ENCODE results near the gene C12orf75.
A peak's percentile ranks its signal among the peaks of the same experiment; 100 is the strongest.

Gene C12orf75

DNA sequence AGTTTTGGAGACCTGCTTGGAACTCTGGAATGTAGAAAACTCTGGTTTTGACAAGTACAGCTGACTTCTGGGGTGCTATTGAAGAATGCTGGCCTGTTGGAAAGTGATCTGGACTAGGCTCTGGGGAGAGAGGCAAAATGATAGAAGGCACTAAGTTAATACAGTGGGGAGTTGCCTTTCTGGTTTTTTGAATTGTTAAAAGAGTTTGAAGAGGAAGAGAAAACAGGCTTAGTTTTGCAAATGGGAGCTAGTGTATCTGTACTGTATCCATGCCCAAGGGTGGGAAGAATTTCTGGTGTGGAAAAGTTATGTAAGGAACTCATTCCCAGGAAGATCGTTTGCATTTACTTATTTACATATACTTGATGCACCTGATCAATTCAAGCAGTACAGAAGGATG is 43.8 kb downstream of the C12orf75 start:
- H3K9me3 ChIP-seq (ENCODE audit: control insufficient read depth, low read length), result no peaks in the 10 kb centered on the region
- H3K36me3 ChIP-seq (ENCODE audit: control insufficient read depth, insufficient read depth, low read length), result peaks cover 48% of the 10 kb centered on the region
- 80% methylated on average over 1 of the region's 1 CpG; no CpG with 5 or more reads in 1 of the 2 experiments for WGBS, 2 experiments (ENCODE audit: insufficient coverage in 2 of 2)
- no peak overlapping the region for H3K4me3 ChIP-seq (ENCODE audit: extremely low read depth, insufficient read depth, low read length, poor library complexity, severe bottlenecking)
- H3K27ac ChIP-seq (ENCODE audit: low read depth, low read length, severe bottlenecking), result no peak overlapping the region
- H3K4me1 ChIP-seq (ENCODE audit: control insufficient read depth, insufficient read depth, low read length, poor library complexity, severe bottlenecking), result no peaks in the 10 kb centered on the region

DNA sequence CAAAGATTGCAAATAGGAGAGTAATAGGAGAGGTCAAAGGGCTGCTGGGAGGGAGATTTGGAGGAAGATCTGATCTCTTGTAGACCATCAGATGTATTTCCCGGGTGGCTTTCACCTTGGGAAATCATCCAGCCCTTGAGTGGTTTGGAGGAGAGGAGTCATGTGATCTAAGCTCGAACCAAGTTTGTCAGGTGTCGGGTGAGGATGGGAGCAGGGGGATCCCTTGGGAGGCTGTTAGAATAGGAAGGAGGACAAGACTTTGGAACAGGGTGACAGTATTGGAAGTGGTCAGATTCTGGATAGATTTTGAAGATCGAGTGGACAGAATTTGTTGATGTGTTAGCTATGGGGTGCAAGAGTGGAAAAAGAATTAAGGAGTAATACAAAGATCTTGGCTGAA is 46.6 kb downstream of the C12orf75 start:
- whole genome bisulfite sequencing, 2 experiments (ENCODE audit: insufficient coverage in 2 of 2), result 85 to 94% methylated on average over 2 to 4 of the region's 4 CpGs
- Histone ChIP-seq H3K4me3 (ENCODE audit: extremely low read depth, insufficient read depth, low read length, poor library complexity, severe bottlenecking) (no peak overlapping the region), H3K27ac (ENCODE audit: low read depth, low read length, severe bottlenecking) (no peak overlapping the region), H3K36me3 (ENCODE audit: control insufficient read depth, insufficient read depth, low read length) (peaks cover 28% of the 10 kb centered on the region), H3K9me3 (ENCODE audit: control insufficient read depth, low read length) (no peaks in the 10 kb centered on the region), H3K4me1 (ENCODE audit: control insufficient read depth, insufficient read depth, low read length, poor library complexity, severe bottlenecking) (peaks cover 8% of the 10 kb centered on the region)

DNA sequence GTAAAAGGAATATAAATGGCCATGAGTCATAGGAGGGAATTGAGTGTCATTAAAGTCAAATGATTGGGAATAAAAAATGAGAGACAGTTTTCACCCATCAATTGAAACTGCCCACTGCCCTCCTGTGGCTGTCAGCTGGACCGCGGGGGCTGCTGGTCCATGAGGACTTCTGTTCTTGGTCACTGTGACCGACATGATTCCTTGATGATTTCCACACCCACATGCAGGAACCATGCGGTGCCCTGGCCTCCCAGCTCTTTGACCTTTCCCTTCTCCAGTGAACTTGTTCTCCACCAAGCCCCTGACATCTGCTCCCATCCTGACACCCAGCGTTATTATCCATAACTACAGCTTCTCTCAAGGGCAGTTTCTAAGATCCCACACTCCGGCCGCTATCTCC is 48.4 kb downstream of the C12orf75 start:
- Histone ChIP-seq H3K4me1 (ENCODE audit: control insufficient read depth, insufficient read depth, low read length, poor library complexity, severe bottlenecking) (peaks cover 15% of the 10 kb centered on the region), H3K4me3 (ENCODE audit: extremely low read depth, insufficient read depth, low read length, poor library complexity, severe bottlenecking) (no peak overlapping the region), H3K9me3 (ENCODE audit: control insufficient read depth, low read length) (no peaks in the 10 kb centered on the region), H3K27ac (ENCODE audit: low read depth, low read length, severe bottlenecking) (no peak overlapping the region), H3K36me3 (ENCODE audit: control insufficient read depth, insufficient read depth, low read length) (peaks cover 12% of the 10 kb centered on the region)
- WGBS, 2 experiments (ENCODE audit: insufficient coverage in 2 of 2), result 83 to 87% methylated on average over 7 of the region's 7 CpGs

DNA sequence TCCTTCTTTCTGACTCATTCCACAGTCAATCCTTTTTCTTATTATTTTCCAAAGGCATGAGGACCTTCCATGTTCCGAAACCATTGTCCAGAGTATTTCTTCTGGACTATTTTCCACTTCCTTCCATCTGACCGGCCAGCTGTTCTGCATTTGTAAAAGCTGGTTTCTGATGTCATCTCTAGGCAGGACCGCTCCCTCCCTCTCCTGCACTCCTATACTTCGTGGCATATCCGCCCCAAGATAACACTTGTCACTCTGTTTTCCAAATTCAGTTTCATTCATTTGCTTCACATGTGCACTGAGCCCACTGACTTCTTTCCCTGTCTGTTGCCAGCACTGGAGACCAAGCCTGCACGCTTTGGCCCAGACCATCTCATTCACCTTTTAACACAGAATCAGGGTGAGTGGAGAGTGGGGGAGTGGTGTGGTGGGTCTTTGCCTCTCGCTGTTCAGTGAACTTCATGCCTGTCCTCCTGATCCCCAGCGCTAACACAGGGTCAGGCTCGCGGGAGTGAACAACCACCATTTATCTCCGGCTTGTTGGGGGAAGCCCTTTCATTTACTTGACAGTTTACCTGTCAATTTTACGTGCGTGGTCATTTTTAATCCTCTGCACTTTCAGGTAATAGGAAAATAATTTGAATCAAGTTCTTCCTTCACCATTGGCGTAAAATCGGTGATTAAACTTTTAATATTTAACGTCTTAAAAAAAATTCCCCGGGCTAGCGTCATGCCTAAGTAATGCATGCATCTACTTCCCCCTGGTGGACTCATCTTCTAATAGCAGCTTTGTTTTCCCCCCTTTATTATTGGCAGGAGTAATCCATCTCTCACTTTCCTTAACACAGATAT is 52.5 kb downstream of the C12orf75 start:
- Histone ChIP-seq H3K9me3 (ENCODE audit: control insufficient read depth, low read length) (no peaks in the 10 kb centered on the region), H3K4me1 (ENCODE audit: control insufficient read depth, insufficient read depth, low read length, poor library complexity, severe bottlenecking) (peaks cover 19% of the 10 kb centered on the region), H3K4me3 (ENCODE audit: extremely low read depth, insufficient read depth, low read length, poor library complexity, severe bottlenecking) (no peak overlapping the region), H3K27ac (ENCODE audit: low read depth, low read length, severe bottlenecking) (peak overlapping the region; percentile 7), H3K36me3 (ENCODE audit: control insufficient read depth, insufficient read depth, low read length) (no peaks in the 10 kb centered on the region)
- WGBS, 2 experiments (ENCODE audit: insufficient coverage in 2 of 2), result 55 to 56% methylated on average over 12 to 13 of the region's 18 CpGs

DNA sequence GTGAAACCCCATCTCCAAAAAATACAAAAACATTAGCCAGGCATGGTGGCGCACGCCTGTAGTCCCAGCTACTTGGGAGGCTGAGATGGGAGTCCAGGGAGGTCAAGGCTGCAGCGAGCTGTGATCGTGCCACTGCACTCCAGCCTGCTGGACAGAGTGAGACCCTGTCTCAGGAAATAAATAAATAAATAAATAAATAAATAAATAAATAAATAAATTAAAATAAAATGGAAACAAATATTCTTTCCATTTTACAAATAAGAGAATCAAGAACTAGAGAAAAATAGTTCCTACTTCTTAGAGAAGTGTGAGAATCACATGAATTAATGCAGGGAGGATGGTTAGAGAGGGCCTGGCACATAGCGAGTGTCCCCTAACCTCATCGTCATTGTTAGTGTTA is 53.7 kb downstream of the C12orf75 start:
- peaks cover 19% of the 10 kb centered on the region for H3K4me1 ChIP-seq (ENCODE audit: control insufficient read depth, insufficient read depth, low read length, poor library complexity, severe bottlenecking)
- WGBS, 2 experiments (ENCODE audit: insufficient coverage in 2 of 2), result 100% methylated on average over 1 to 2 of the region's 6 CpGs
- H3K4me3 ChIP-seq (ENCODE audit: extremely low read depth, insufficient read depth, low read length, poor library complexity, severe bottlenecking), result no peak overlapping the region
- no peaks in the 10 kb centered on the region for H3K9me3 ChIP-seq (ENCODE audit: control insufficient read depth, low read length)
- no peak overlapping the region for H3K27ac ChIP-seq (ENCODE audit: low read depth, low read length, severe bottlenecking)
- no peaks in the 10 kb centered on the region for H3K36me3 ChIP-seq (ENCODE audit: control insufficient read depth, insufficient read depth, low read length)

DNA sequence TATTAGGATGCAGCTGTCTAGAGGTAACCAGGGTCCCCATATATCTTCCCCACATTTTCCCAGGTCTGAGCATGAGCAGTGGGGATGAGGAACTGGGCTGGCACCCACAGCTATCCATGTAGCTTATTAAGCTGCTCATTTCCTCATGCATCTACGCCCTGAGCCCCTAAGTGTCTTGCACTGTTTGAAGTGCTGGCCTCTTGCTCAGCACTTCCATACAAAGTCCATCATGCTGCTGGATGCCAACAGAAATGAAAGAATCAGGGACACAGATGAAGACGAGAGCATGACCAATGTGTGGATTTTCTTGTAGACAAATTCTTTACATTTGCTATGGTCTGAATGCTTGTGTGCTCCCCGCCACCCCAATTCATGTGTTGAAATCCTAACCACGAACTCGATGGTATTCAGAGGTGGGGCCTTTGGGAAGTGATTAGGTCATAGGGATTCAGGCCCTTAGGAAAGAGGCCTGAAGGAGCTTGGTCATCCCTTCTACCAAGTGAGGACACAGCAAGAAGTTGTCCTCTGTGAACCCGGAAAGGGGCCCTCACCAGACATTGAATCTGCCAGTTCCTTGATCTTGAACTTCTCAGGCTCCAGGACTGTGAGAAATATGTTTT is 54.5 kb downstream of the C12orf75 start:
- Histone ChIP-seq H3K36me3 (ENCODE audit: control insufficient read depth, insufficient read depth, low read length) (no peaks in the 10 kb centered on the region), H3K4me3 (ENCODE audit: extremely low read depth, insufficient read depth, low read length, poor library complexity, severe bottlenecking) (no peak overlapping the region), H3K4me1 (ENCODE audit: control insufficient read depth, insufficient read depth, low read length, poor library complexity, severe bottlenecking) (peaks cover 19% of the 10 kb centered on the region), H3K27ac (ENCODE audit: low read depth, low read length, severe bottlenecking) (no peak overlapping the region), H3K9me3 (ENCODE audit: control insufficient read depth, low read length) (no peaks in the 10 kb centered on the region)
- 83 to 100% methylated on average over 1 to 6 of the region's 6 CpGs for WGBS, 2 experiments (ENCODE audit: insufficient coverage in 2 of 2)

DNA sequence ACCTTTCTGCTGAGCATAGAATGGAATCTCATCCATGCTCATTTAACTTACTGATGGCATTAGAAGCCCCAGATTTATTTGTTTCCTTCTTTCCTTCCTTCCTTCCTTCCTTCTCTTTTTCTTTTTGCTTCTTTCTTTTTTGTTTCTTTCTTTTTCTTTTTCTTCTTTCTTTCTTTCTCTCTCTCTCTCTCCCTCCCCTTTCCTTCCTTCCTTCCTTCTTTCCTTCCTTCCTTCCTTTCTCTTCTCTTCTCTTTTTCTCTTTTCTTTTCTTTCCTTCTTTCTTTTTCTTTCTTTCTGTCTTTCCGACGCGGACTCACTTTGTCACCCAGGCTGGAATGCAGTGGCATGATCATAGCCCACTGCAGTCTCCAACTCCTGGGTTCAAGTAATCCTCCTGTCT is 55.9 kb downstream of the C12orf75 start:
- WGBS, 2 experiments (ENCODE audit: insufficient coverage in 2 of 2), result 92 to 100% methylated on average over 3 of the region's 3 CpGs
- Histone ChIP-seq H3K27ac (ENCODE audit: low read depth, low read length, severe bottlenecking) (no peak overlapping the region), H3K36me3 (ENCODE audit: control insufficient read depth, insufficient read depth, low read length) (no peaks in the 10 kb centered on the region), H3K9me3 (ENCODE audit: control insufficient read depth, low read length) (no peaks in the 10 kb centered on the region), H3K4me3 (ENCODE audit: extremely low read depth, insufficient read depth, low read length, poor library complexity, severe bottlenecking) (no peak overlapping the region), H3K4me1 (ENCODE audit: control insufficient read depth, insufficient read depth, low read length, poor library complexity, severe bottlenecking) (peaks cover 12% of the 10 kb centered on the region)

DNA sequence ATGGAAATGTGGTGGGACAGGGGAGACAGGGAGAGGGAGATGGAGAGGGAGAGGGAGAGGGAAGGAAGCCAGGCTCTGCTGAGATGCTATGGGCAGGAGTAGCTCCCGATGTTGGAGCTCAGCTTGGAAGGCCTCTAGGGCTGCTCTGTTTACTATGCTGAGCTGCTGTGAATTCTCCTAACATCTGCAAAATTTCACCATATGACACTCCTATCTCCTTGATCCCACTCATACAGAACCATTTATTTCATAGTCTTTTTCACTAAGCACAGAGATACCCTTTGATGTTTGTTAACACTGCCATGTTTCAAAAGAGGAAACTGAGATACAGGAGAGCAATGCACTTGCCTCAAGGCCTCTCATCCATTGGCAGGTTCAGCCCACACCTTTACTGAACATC is 60.7 kb downstream of the C12orf75 start:
- no peaks in the 10 kb centered on the region for H3K9me3 ChIP-seq (ENCODE audit: control insufficient read depth, low read length)
- WGBS, 2 experiments (ENCODE audit: insufficient coverage in 2 of 2), result 100% methylated on average over 1 of the region's 1 CpG

DNA sequence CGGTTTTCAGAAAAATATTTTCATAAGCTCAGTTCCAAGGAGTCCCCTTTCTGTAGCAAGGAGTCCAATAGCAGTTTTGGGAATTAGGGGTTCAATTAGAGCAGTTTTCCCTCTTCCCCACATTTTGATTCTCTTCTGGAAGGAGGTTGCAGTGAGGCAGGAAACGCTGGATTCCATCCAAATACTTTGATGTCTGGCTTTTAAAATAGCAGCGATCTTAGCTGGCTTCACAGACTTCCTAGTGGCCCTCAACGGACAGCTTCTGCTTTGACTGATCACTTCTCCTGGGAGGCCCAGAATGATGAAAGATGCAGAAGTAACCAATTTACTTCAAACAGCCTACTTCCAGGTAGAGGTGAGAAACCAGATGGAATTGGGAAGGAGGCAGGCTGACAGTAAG is 63.1 kb downstream of the C12orf75 start:
- 80 to 89% methylated on average over 2 to 3 of the region's 4 CpGs for WGBS, 2 experiments (ENCODE audit: insufficient coverage in 2 of 2)
- peaks cover 4% of the 10 kb centered on the region for H3K4me1 ChIP-seq (ENCODE audit: control insufficient read depth, insufficient read depth, low read length, poor library complexity, severe bottlenecking)
- H3K36me3 ChIP-seq (ENCODE audit: control insufficient read depth, insufficient read depth, low read length), result peaks cover 4% of the 10 kb centered on the region
- no peaks in the 10 kb centered on the region for H3K9me3 ChIP-seq (ENCODE audit: control insufficient read depth, low read length)
- no peak overlapping the region for H3K27ac ChIP-seq (ENCODE audit: low read depth, low read length, severe bottlenecking)
- no peak overlapping the region for H3K4me3 ChIP-seq (ENCODE audit: extremely low read depth, insufficient read depth, low read length, poor library complexity, severe bottlenecking)

More for the DNA sequence above, 60.7 kb downstream of the C12orf75 start:
- Histone ChIP-seq H3K4me1 (ENCODE audit: control insufficient read depth, insufficient read depth, low read length, poor library complexity, severe bottlenecking) (peaks cover 4% of the 10 kb centered on the region), H3K36me3 (ENCODE audit: control insufficient read depth, insufficient read depth, low read length) (no peaks in the 10 kb centered on the region), H3K27ac (ENCODE audit: low read depth, low read length, severe bottlenecking) (no peak overlapping the region), H3K4me3 (ENCODE audit: extremely low read depth, insufficient read depth, low read length, poor library complexity, severe bottlenecking) (no peak overlapping the region)

DNA sequence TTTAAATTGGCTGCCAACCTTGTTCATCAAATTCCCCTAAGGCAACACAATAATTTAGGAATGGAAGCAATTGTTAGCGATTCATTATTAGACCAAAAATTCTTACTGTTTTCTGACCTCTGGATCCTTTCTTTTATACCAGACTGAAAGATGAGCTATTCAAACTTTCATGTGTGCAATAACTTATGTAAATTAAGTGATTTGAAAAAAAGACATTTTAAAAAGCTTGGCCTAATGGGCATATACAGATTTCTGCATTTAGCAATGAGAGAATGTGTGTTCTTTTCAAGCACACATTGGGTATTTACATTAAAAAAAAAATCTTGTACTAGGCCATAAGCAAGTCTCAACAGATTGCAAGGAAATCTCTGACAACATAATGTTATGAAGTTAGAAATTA is 65.5 kb downstream of the C12orf75 start:
- H3K36me3 ChIP-seq (ENCODE audit: control insufficient read depth, insufficient read depth, low read length), result peaks cover 4% of the 10 kb centered on the region
- no peak overlapping the region for H3K4me3 ChIP-seq (ENCODE audit: extremely low read depth, insufficient read depth, low read length, poor library complexity, severe bottlenecking)
- H3K4me1 ChIP-seq (ENCODE audit: control insufficient read depth, insufficient read depth, low read length, poor library complexity, severe bottlenecking), result peaks cover 4% of the 10 kb centered on the region
- no CpG with 5 or more reads among the region's 1 CpG for WGBS, 2 experiments (ENCODE audit: insufficient coverage in 2 of 2)
- H3K9me3 ChIP-seq (ENCODE audit: control insufficient read depth, low read length), result no peaks in the 10 kb centered on the region
- no peak overlapping the region for H3K27ac ChIP-seq (ENCODE audit: low read depth, low read length, severe bottlenecking)

DNA sequence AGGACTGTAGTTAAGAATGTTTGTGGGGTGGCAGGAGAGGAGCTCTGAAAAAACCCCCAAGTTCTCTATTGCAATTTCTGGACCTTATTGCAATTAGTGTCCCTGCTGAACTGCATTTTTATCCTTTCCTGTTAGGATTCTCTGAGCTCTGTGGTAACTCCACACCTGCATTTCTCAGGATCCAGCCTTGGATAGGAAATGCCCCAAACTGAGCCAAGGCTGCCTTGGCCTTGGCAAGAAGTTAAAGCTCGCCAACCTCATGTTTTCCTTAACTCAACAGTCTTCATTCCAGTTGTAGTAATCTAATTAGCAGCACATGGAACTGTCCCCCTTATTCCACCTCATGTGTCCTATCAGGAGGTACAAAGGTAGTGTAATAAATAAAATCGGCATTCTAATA is 66.5 kb downstream of the C12orf75 start:
- Histone ChIP-seq H3K4me1 (ENCODE audit: control insufficient read depth, insufficient read depth, low read length, poor library complexity, severe bottlenecking) (peaks cover 4% of the 10 kb centered on the region), H3K36me3 (ENCODE audit: control insufficient read depth, insufficient read depth, low read length) (peaks cover 4% of the 10 kb centered on the region), H3K4me3 (ENCODE audit: extremely low read depth, insufficient read depth, low read length, poor library complexity, severe bottlenecking) (no peak overlapping the region), H3K27ac (ENCODE audit: low read depth, low read length, severe bottlenecking) (no peak overlapping the region), H3K9me3 (ENCODE audit: control insufficient read depth, low read length) (no peaks in the 10 kb centered on the region)
- no CpG with 5 or more reads among the region's 2 CpGs for WGBS, 2 experiments (ENCODE audit: insufficient coverage in 2 of 2)

Measured in mesodermal cell (in vitro differentiated cells).